HG03060 (cell line): ENCODE results near the gene BTRC.
"Not testable (repeated sequence)": the region's sequence is repeated elsewhere in the genome, so short reads cannot be mapped to it uniquely, and the experiment has no call there.

ENCODE experiments used
- ATAC-seq: cut with Tn5 transposase; IDR thresholded peaks from one replicate; pipeline ENCODE4 v1.9.1; 2021; ENCODE audit warnings: low read depth, moderate number of reproducible peaks; ENCODE audit not compliant: unreplicated experiment

Gene BTRC

DNA sequence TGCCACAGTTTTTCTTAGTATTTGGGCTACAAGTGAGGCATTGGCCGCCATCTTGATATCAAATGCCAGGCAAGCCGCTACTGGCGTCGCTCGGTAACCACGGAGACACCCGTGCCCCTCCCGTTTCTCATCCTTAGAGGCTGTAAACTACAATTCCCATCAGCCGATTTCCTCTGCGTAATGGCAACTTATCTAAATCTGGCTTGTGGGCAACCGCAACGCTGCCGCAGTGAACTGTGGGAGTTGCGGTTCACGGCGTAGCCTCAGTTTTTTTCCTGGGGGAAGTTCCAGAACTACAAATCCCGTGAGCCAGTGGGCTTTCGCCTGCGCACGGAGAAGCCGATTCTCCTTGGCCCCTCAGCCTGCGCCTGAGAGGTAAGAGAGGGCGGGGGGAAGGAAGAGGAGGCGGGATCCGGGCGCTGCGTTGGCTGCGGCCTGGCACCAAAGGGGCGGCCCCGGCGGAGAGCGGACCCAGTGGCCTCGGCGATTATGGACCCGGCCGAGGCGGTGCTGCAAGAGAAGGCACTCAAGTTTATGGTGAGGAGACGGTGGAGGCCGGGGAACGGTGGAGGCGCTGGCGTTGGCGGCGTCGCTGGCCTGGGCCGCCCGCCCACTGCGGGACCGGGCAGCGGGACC lies at the start of gene BTRC:
Gene BTRC, plus strand, starts transcription at position 474 of the 636 bp plus-strand sequence. Its CDS starts 16 bp downstream, at position 490.
- ATAC-seq: peak; percentile 92

DNA sequence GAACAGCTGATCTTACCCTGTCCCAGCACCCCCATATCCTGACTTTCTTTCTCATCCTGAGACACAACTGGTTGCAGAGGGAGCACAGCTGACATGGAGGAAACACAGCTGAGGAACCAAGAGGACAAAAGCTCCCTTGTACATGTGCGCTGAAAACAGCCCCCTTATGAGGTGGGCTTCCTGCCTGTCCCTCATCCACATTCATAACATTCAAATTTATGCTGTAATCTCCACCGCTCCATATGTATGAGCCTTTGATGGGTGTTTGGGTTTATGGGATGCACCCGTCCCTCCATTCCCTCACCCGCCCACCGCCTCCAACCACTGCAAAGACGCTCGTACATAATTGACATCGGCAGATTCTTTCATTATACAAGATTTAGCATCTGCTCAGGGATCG lies 49.6 kb upstream of the BTRC start:
- no peak for ATAC-seq

DNA sequence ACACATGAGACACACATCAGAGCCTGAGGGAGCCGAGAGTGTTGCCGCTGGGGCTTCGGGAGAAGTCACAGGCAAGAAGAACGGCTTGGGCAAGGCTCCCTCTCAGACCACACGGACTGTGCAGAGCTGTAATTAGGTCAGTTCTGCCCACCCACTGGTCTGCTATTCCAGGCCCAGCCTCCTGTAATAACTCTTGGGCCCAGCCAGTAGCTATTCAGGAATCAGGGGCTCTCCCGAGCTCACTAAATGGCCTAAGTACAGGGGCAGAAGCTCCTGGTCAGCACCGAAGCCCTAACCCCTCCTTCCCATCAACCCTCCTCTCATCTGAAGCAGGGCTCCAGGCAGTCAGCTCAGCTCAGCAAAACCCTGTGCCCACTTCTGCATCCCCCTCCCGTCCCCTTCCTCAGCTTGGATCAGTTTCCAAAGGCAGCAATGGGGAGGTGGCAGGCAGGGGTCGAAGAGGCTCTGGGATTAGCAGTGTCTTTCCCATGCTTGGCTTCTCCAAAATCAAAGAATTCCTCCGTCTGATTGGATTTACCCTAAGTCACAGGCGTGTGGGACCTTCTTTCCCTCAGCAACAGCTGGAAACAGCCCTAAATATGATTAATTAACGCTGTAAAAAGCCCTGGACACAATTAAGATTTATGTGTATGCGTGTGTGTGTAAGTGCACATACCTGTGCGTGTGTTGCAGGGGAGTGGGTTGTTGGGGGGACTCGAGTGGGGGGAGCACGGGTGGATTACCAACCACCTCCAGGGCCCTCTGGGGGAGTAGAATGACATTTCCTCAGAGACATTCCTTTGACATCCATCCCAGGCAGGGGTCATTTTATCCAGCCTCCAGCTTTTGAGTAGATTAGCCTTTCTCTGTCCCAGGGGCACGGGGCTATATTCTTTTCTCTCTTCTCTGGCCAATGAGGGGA lies 48.4 kb upstream of the BTRC start:
- no peak for ATAC-seq

DNA sequence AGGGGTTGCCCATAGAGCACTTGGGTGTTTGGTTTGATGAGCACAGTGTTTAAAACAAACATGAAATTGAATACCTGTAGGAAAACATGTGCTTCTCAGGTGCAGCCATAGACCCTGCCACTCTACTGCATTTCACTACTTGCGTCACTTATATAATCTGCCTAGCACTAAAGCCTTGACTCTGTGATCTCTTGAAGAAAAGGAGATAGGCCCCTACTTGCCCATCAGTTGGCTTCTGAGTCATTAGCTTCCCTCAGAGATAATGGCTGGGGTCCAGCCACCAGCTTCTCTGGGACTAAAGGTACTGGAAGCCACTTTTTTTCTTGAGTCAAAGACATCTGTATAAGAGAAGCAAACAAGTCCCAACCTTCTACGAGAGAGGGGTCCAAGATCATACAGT lies 45.9 kb upstream of the BTRC start:
- ATAC-seq: no peak

DNA sequence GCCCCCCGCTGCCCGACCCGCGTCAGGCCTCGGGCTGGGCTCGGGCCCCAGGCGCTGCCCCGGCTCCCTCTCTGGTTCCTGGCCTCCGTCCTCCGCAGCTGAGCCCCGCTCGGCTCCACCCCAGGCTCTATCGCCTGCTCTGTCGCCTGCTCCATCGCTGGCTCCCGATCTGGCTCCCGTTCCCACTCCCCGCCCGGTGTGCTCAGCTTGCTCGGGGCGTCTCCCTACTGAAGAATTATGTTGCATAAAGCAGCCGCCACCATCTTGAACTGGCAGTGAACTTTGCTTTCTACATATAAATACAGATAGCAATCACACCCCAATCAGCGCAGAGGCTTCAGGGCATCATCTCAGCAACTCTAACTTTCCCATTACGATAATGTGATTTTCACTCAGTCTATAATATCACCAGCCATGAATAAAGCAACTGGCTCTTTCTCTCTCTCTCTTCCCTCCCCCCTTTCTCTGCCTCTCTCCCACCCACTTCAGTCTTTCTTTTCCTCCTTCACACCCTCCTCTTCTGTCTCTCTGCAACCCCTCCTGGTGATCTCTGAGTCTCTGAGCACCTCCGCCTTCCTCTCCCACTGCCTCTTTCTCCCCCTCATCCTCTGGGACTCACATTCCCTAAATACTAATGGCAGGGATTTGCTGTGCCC lies 43.3 kb upstream of the BTRC start:
- ATAC-seq: no peak

DNA sequence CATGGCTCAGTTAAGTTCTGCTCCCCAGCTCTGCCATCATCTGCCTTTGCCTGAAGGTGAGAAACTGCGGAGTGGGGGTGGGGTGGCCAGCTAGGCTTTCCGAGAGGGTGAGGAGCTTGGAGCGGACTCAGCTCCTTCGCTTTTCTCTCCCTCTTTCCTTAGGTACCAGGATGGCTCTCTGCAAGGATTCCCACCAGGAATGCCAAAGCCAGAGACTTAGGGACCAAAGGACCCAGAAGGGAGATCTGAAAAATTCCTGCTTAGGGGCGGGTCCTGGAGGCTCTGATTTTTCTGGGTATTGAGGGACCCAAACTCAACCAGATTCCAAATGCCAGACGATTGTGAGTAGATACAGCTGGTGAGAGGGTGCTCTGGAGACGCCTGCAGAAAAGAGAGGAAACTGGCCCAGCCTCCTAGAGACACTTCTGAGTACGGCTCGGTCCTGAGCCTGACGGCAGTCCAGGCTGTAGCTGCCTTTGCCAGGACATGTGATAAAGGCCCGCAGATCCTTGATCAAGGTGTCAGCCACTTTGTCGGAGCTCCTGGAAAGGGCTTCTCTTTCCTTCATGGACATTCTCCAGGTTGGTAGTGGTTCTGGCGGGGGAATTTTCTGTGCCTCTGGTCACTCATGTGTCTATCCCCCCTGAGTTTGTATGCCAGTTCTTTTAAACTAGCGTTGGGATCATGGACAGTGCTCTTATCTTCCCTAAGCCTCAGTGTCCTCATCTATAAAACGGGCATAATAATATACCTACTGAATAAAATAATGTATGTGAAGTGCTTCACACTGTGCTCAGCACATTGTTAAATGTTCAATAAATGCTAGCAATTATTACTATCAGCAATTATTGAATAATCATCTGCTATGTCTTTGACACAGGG lies 42.5 kb upstream of the BTRC start:
- ATAC-seq: no peak

DNA sequence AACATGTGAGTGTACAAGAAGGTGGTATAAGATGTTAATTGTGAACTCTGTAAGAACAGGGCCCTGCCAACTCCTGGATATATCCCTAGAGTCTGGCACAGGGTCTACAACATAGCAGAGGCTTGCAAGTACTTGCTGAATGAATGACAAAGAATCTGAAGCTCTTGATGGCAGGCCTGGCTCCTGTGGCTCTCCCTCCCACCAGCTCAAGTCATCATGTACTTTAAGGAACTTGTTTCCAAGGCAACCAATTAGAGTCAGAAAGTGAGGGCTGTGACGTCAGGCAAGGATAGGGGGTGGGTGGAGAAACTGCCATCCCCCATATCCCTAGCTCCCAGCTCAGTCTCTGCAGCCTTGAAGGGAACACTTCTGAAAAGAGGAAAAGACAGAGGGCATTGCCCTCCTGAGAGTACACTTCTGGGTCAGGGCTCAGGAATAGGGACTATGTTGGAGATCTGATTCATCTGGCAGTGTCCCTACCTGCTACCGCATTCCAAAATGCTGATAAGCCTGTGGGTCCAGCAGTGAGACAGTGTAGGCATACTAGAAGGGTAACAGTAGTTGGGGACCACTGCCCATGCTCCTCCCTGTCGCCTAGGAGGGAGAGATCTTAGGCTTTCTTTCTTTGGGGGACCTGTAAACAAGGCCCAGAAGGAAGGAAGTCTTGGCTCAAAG lies 34.6 kb upstream of the BTRC start:
- ATAC-seq: no peak

DNA sequence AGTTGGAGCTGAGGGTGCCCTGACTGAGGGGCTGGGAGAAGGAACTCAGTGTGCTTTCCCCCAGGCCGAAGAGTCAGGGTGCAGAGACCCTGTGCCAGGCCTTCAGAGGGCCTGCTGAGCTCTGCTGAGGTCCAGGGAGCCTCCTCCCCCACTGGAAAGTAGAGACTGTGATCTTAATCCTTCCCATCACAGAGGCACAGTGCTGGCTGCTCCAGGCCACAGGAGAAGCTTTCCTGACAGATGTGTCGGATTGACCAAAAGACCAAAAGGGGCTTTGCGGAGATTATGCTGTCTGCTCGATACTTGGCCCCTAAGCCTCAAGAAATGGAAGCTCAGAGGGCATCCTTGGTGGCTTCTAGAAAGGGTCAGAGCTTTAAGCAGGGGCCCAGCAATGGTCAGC lies 32.9 kb upstream of the BTRC start:
- no peak for ATAC-seq

DNA sequence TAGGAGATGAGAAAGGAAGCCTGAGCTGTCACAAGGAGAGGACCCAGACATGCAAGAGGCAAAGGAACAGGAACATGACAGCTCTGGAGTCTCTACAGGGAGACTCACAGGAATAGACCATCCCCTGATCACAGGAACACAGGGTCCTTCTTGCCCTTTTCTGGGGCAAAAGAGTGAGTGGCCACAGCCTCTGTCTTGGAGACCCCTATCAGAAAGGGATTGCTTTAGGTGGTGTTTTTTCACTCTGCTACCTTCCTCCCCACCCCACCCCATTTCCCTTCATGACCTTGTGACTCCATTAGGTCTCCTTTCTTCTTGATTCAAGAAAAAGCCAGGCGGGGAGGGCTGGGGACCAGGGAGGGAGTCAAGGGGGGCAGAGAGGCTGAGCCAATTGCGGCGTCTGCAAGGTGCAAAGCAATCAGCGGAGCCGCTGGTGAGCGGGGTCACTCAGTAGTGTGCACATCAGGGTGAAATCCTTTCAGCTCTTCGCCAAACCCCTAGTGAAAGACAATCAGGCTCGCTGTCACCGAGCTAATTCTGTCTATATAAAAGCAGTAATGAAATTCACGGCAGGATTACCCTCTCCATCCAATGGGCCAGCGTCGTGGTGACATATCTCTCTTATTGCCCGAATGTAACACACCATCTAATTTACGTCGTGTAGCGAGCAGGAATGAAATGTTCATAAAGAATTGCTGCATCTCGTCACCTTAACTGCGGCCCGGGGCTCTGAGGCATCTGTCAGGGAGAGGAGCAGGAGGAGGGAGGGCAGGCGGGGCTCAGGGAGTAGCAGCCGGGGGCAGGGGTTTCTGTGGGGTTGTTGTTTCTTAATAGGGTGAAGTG lies 31.5 kb upstream of the BTRC start:
- no peak for ATAC-seq

DNA sequence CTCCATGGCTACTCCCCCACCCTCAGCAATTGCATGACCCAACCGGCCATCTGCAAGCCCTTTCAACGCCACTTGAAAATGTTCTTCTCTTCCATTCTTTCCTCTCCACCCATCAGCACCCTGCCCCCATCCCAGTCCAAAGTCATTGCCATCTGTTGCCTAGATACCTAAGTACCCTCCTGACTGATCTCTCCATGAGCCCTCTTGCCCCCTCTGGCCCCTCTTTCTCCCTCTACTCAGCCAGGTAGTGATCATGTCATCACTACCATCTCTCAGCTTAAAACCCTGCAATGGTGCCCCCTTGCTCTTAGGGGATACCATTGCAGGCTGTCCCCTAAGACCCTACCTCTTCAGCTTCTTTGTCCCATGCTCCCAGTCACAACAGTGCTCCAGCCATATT lies 30.5 kb upstream of the BTRC start:
- no peak for ATAC-seq

DNA sequence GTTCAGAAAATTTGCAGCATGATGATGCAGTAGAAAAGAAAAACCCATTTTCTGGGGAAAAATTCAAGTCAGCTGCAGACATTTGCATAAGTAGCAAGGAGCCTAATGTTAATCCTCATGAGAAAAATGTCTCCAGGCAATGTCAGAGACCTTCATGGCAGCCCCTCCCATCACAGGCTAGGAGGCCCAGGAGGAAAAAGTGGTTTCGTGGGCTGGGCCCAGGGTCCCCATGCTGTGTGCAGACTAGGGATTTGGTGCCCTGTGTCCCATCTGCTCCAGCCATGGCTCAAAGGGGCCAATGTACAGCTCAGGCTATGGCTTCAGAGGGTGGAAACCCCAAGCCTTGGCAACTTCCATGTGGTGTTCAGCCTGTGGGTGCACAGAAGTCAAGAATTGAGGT lies 26.5 kb upstream of the BTRC start:
- ATAC-seq: not testable (repeated sequence)

DNA sequence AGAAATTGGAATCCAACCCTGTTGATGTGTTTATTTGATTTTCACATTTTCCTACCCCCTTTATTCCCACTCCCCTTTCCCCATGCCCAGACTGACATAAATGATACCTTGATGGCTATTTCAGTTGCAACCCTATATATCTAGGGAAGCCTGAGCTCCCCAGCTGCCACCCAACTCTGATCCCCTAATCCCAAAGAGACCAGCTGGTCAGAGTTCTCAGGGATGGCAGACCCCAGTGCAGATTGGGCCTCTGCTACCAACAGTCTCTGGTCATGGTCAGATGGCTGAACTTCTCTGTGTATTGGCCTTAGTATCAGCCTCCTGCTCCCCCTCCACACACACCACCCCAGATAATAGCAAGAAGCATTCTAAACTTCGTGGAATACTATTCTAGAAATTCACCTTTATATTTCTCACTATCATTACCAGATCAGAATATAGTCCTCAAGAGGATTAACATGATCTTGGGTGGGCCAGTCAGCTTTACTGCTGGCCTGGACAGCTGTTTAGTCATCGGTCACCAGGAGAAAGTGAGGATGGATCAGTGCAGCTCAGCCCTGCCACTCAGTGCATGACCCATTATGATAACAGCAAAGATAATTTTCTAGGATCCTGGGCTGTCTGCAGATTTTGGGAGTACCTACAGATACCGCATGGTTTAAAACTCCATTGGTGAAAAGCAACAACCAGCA lies 24.5 kb upstream of the BTRC start:
- ATAC-seq: no peak

DNA sequence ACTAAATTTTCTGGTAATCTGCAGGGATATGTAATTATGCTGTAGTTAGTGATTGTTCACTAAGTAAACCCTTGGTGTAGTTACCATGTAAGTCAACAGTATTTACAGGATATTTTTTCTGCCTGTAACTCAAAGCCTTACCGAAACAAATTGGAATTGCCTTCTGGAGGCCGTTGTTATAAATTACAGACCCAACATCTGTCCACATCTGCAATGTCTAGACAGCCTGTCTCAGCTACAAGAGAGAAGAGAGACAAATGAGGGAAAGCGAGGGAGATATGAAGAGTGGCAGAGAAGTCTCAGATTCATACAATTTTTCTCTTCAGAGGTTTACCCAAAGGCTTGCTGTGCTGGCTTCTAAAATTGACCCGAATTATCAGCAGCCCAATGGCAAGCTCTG lies 23.7 kb upstream of the BTRC start:
- ATAC-seq: no peak

DNA sequence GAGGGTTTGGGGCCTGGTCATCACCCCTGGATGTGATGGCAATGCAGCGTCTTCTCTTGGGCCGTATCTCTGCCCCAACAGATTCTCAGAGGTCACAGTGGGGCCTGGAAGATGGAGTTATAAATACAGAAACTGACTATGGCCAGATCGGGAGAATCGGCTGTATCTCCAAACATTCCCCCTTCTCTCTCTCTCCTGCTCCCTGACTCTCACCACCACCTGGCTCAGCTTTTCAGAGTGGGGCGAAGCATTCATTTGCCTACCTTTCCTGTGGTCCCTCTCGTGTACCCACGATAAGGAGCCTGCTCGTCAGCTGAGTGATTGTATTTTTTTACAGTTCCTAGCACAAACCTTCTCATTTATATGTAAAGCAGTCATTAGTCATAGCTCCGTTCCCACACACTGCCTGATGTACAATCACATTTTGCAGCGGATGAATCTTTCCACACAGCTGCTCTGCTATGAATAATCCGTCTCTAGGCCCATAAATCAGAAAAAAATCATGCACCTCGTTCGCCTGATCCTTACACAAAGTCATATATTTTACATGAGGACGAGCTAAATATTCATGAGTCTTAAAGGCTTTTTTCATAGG lies 23.2 kb upstream of the BTRC start:
- ATAC-seq: no peak

DNA sequence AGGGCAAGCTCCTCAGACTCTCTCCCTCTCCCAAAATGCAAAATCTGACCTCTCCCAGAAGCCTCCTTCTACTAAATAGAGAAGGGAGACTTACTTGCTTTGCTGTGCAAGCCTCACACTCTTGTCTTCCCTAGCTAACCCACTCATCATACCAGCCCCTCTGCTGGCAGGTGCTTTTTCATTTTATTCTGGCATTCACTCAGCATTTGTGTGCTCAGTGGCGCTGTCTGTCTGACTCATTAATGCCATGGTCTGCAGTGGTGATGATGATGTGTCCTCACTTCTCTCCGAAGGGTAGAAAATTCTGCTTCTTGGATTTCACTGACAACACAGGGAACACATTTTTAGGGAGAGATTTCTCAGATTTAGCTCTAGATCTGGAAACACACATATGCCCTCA lies 22.0 kb upstream of the BTRC start:
- ATAC-seq: no peak

DNA sequence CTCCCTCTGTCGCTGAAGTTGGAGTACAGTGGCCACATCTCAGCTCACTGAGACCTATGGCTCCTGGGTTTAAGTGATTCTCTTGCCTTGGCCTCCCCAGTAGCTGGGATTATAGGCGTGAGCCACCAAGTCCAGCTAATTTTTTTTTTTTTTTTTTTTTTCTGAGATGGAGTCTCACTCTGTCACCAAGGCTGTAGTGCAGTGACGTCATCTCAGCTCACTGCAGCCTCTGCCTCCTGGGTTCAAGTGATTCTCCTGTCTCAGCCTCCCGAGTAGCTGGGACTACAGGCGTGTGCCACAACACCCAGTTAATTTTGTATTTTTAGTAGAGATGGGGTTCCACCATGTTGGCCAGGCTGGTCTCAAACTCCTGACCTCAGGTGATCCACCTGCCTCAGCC lies 19.7 kb upstream of the BTRC start:
- not testable (repeated sequence) for ATAC-seq

DNA sequence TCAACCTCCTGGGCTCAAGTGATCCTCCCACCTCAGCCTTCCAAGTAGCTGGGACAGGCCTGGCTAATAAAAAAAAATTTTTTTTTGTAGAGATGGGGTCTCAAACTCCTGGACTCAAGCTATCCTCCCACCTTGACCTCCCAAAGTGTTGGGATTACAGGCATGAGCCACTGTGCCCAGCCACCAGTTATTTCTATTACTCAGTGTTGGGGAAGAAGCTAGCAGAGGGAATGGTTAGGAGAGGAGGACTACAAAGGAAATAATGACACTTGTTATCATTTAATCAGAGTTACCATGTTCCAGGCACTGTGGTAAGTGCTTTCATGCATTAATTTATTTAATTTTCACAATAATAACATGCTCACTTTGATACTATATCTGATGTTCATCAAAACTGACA lies 17.6 kb upstream of the BTRC start:
- ATAC-seq: no peak

DNA sequence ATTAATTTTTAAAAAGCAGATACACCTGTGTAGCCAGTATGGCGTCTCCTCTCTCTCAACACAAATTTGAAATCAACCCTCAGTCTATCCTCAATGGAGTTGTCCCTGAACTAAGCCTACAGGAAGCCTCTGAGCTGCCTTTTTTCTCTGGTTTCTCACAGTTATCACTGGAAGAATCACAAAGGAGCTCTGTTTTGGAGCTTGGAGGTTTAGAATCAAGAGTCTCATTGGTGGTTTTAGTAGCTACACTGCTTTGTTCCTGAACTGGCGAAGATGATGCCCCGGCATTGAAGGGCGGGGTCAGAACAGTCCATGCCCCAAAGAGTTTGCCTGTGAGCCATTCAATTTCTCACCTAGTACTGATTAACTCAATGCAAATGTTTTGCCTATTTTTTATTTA lies 16.1 kb upstream of the BTRC start:
- ATAC-seq: no peak
